IPS-NIHi11 (cell line): ENCODE results near the gene FAM53A.

Source experiments
- DNase-seq: peaks from one replicate; pipeline ENCODE4 v3.0.0; 2012; ENCODE audit warnings: mixed read lengths, low spot score

FAM53A gene

GRCh38 chr4:1592068-1592708, 91.9 kb downstream of the FAM53A start:
- no peak for DNase-seq

- DNase-seq = peak; percentile 1
These were observed 93.0 kb downstream of the FAM53A start for GRCh38 chr4:1591107-1591506.

- DNase-seq = peak; percentile 0
These were observed 93.9 kb downstream of the FAM53A start for GRCh38 chr4:1590244-1590643.
